IMR-90 (cell line): ENCODE measurements around the gene LAMC2. TPM values are rescaled to one million over a fixed set of nuclear protein-coding genes. Genes with fewer than 3 reads are reported as not detected.

Source experiments
- ATAC-seq: fragments of 200-7000 bp; cut with Tn5 transposase; 2 replicates; pipeline ENCODE4 v1.9.1; 2020; ENCODE audit warnings: low read depth, mild to moderate bottlenecking, moderate library complexity
- BruUV-seq: library from RNA; stranded (reverse); fragments of 400-500 nt; replicated peaks from 2 replicates; lab custom pipeline; 2021; lab: Mats Ljungman, UMichigan
- CTCF ChIA-PET: fragments of 300-600 bp; formaldehyde crosslinking; extraction: SDS; loops from one replicate; lab custom pipeline; 2021; ENCODE audit warnings: antibody characterized with exemption; lab: Yijun Ruan, JAX
- POLR2A ChIA-PET: fragments of 300-600 bp; sonication (Branson Sonifier 250); formaldehyde crosslinking; loops from one replicate; lab custom pipeline; 2022; ENCODE audit warnings: antibody characterized with exemption; ENCODE audit not compliant: unreplicated experiment; lab: Charles Lee
- DNase-seq: peaks from one replicate; pipeline ENCODE4 v3.0.0; 2013
- H2AFZ ChIP-seq: replicated peaks from 2 replicates; pipeline ENCODE3; 2013; ENCODE audit warnings: low read length, mild to moderate bottlenecking; ENCODE audit not compliant: poor library complexity
- H2AK5ac ChIP-seq: 2 replicates; pipeline ENCODE4 v1.6.1; 2013; ENCODE audit warnings: low read depth, low read length, inconsistent platforms
- H2AK9ac ChIP-seq: replicated peaks from 2 replicates; pipeline ENCODE3; 2013; ENCODE audit warnings: mild to moderate bottlenecking, low read depth, low read length, moderate library complexity; ENCODE audit not compliant: poor library complexity
- H2BK120ac ChIP-seq: 2 replicates; pipeline ENCODE4 v1.6.1; 2013; ENCODE audit warnings: low read depth, low read length, inconsistent platforms
- H2BK15ac ChIP-seq: 3 replicates; pipeline ENCODE4 v1.6.1; 2013; ENCODE audit warnings: low read depth, low read length, inconsistent platforms
- H2BK20ac ChIP-seq: 2 replicates; pipeline ENCODE4 v1.6.1; 2013; ENCODE audit warnings: low read depth, mild to moderate bottlenecking, inconsistent platforms, low read length, moderate library complexity
- H2BK5ac ChIP-seq: 2 replicates; pipeline ENCODE4 v1.6.1; 2013; ENCODE audit warnings: mild to moderate bottlenecking, low read depth, low read length, inconsistent platforms; ENCODE audit not compliant: poor library complexity, severe bottlenecking
- H3K14ac ChIP-seq: replicated peaks from 2 replicates; pipeline ENCODE4 v1.6.1; 2013; ENCODE audit warnings: low read depth, low read length, inconsistent platforms
- H3K18ac ChIP-seq: 2 replicates; pipeline ENCODE4 v1.6.1; 2013; ENCODE audit warnings: low read depth, low read length, control low read depth
- H3K23ac ChIP-seq: 2 replicates; pipeline ENCODE4 v1.6.1; 2013; ENCODE audit warnings: low read depth, low read length, inconsistent platforms
- H3K27ac ChIP-seq: 2 replicates; pipeline ENCODE4 v1.5.1; 2013; ENCODE audit warnings: mild to moderate bottlenecking, control low read depth, low read length; ENCODE audit not compliant: insufficient read depth
- H3K27me3 ChIP-seq: 2 replicates; pipeline ENCODE4 v1.6.1; 2013; ENCODE audit warnings: low read length; ENCODE audit not compliant: control insufficient read depth, insufficient read depth
- H3K36me3 ChIP-seq: 2 replicates; pipeline ENCODE4 v1.6.1; 2013; ENCODE audit warnings: low read length, mixed read lengths; ENCODE audit not compliant: control insufficient read depth, insufficient read depth
- H3K4ac ChIP-seq: 2 replicates; pipeline ENCODE4 v1.6.1; 2013; ENCODE audit warnings: low read depth, low read length, inconsistent platforms
- H3K4me1 ChIP-seq: 2 replicates; pipeline ENCODE4 v1.6.1; 2013; ENCODE audit warnings: low read length, mixed read lengths; ENCODE audit not compliant: control insufficient read depth, insufficient read depth
- H3K4me2 ChIP-seq: 2 replicates; pipeline ENCODE4 v1.6.1; 2013; ENCODE audit warnings: low read depth, mild to moderate bottlenecking, control low read depth, low read length, moderate library complexity
- H3K4me3 ChIP-seq: 2 replicates; pipeline ENCODE4 v1.5.1; 2013; ENCODE audit warnings: low read depth, mild to moderate bottlenecking, control low read depth, low read length, moderate library complexity; ENCODE audit not compliant: insufficient read depth
- H3K56ac ChIP-seq: 2 replicates; pipeline ENCODE4 v1.6.1; 2013; ENCODE audit warnings: low read length, inconsistent platforms; ENCODE audit not compliant: insufficient read depth; ENCODE audit errors: extremely low read depth
- H3K79me1 ChIP-seq, 2 experiments: 2 replicates each; pipeline ENCODE4 v1.6.1; 2013; ENCODE audit warnings: low read length in 2 of 2, inconsistent platforms in 1 of 2, low read depth in 1 of 2
- H3K9ac ChIP-seq: 2 replicates; pipeline ENCODE4 v1.6.1; 2013; ENCODE audit warnings: low read depth, low read length, control low read depth
- H3K9me1 ChIP-seq: 2 replicates; pipeline ENCODE4 v1.6.1; 2013; ENCODE audit warnings: low read length, inconsistent platforms; ENCODE audit not compliant: insufficient read depth
- H3K9me3 ChIP-seq: 2 replicates; pipeline ENCODE4 v1.6.1; 2013; ENCODE audit warnings: low read length; ENCODE audit not compliant: control insufficient read depth, insufficient read depth
- H4K20me1 ChIP-seq: 2 replicates; pipeline ENCODE4 v1.6.1; 2013; ENCODE audit warnings: low read length, inconsistent platforms; ENCODE audit not compliant: insufficient read depth
- H4K5ac ChIP-seq: 2 replicates; pipeline ENCODE4 v1.6.1; 2013; ENCODE audit warnings: mild to moderate bottlenecking, low read depth, low read length, control low read depth
- H4K8ac ChIP-seq, 2 experiments: 2 replicates each; pipeline ENCODE4 v1.6.1; 2013; ENCODE audit warnings: low read depth in 2 of 2, low read length in 2 of 2, control low read depth in 1 of 2, inconsistent platforms in 1 of 2
- H4K91ac ChIP-seq: 2 replicates; pipeline ENCODE4 v1.6.1; 2013; ENCODE audit warnings: low read depth, low read length, inconsistent platforms; ENCODE audit not compliant: insufficient read depth
- BHLHE40 ChIP-seq: fragments of 150-350 bp; IDR thresholded peaks from 2 replicates; pipeline ENCODE4 v1.6.1; 2016; ENCODE audit warnings: mild to moderate bottlenecking, low read depth, low read length
- CEBPB ChIP-seq: IDR thresholded peaks from 2 replicates; pipeline ENCODE4 v1.6.1; 2012; ENCODE audit warnings: low read depth, low read length, improper control_type of control experiment
- CHD1 ChIP-seq: IDR thresholded peaks from 2 replicates; pipeline ENCODE4 v1.6.1; 2012; ENCODE audit warnings: low read depth, low read length, improper control_type of control experiment
- ELK1 ChIP-seq: fragments of 150-350 bp; IDR thresholded peaks from 2 replicates; pipeline ENCODE4 v1.6.1; 2016; ENCODE audit warnings: low read depth, mild to moderate bottlenecking, low read length, moderate library complexity, borderline replicate concordance
- FOS ChIP-seq: fragments of 150-350 bp; IDR thresholded peaks from 2 replicates; pipeline ENCODE4 v1.6.1; 2016; ENCODE audit warnings: low read depth, low read length
- MAFK ChIP-seq: IDR thresholded peaks from 2 replicates; pipeline ENCODE4 v1.6.1; 2012; ENCODE audit warnings: low read depth, low read length, improper control_type of control experiment
- MAZ ChIP-seq: IDR thresholded peaks from 2 replicates; pipeline ENCODE4 v1.6.1; 2012; ENCODE audit warnings: low read depth, mild to moderate bottlenecking, low read length, improper control_type of control experiment, moderate library complexity, borderline replicate concordance
- NFE2L2 ChIP-seq: fragments of 150-350 bp; IDR thresholded peaks from 2 replicates; pipeline ENCODE4 v1.6.1; 2016; ENCODE audit warnings: low read depth, mild to moderate bottlenecking, low read length
- RAD21 ChIP-seq: IDR thresholded peaks from 2 replicates; pipeline ENCODE4 v1.6.1; 2012; ENCODE audit warnings: low read length, improper control_type of control experiment
- RCOR1 ChIP-seq: IDR thresholded peaks from 2 replicates; pipeline ENCODE4 v1.6.1; 2012; ENCODE audit warnings: mild to moderate bottlenecking, low read length, improper control_type of control experiment; ENCODE audit not compliant: insufficient replicate concordance
- RFX5 ChIP-seq: IDR thresholded peaks from 2 replicates; pipeline ENCODE4 v1.8.0; 2012; ENCODE audit warnings: low read depth, mild to moderate bottlenecking, low read length, moderate library complexity
- SMC3 ChIP-seq: fragments of 150-350 bp; IDR thresholded peaks from 2 replicates; pipeline ENCODE4 v1.6.1; 2016; ENCODE audit warnings: low read depth, mild to moderate bottlenecking, antibody characterized with exemption, low read length, moderate library complexity
- USF2 ChIP-seq: fragments of 150-350 bp; IDR thresholded peaks from 2 replicates; pipeline ENCODE4 v1.6.1; 2017; ENCODE audit warnings: mild to moderate bottlenecking, antibody characterized with exemption, low read length, low read depth
- whole genome bisulfite sequencing, 2 experiments: methylation state at CpG; one replicate each; pipeline versions ENCODE4 v1.1.5 to v1.1.7; 2013; ENCODE audit warnings: missing lambda C conversion rate in 2 of 2; ENCODE audit not compliant: insufficient read length in 1 of 2; ENCODE audit errors: extremely low coverage in 2 of 2; 5-methylcytosine and 5-hydroxymethylcytosine counted together
- dilution Hi-C: fragments of 300-500 bp; cut with HindIII; formaldehyde crosslinking; loops from one replicate; pipeline ENCODE4 v1.14.3; 2018; ENCODE audit warnings: low sequenced_read_pairs; ENCODE audit not compliant: unreplicated experiment
- in situ Hi-C: fragments of 300-500 bp; cut with MboI; formaldehyde crosslinking; loops from 3 replicates; pipeline ENCODE4 v1.14.3; 2019; ENCODE audit warnings: low sequenced_read_pairs, inconsistent platforms, mixed read lengths
- intact Hi-C: fragments of 100-400 bp; cut with micrococcal nuclease; formaldehyde crosslinking; loops from 2 replicates; pipeline ENCODE4 v1.10.0; 2022
- polyA plus RNA-seq, 3 experiments: library from polyadenylated mRNA; depleted of rRNA; stranded (reverse); fragments of >200 nt; gene quantifications; 2 replicates each; pipeline ENCODE4 v1.2.3, GENCODE V29; 2012; ENCODE audit warnings: low replicate concordance in 1 of 3
- total RNA-seq: library from RNA; depleted of rRNA; stranded (reverse); fragments of >200 nt; gene quantifications from 2 replicates; pipeline ENCODE4 v1.2.3, GENCODE V29; 2012

LAMC2 gene
- total and polyA plus RNA-seq, 2 of the 4 experiments (the other 2 are of a cell fraction) = 2.3 to 2.8 TPM

- no peak overlapping the region for H3K18ac ChIP-seq
- no peak overlapping the region for H2AFZ ChIP-seq
- H2BK15ac ChIP-seq = no peak overlapping the region
- no peaks in the 10 kb centered on the region for H4K20me1 ChIP-seq
- BruUV-seq = no TSS peak
- H3K27me3 ChIP-seq = no peaks in the 10 kb centered on the region
- H3K4ac ChIP-seq = no peak overlapping the region
- no peak overlapping the region for H4K91ac ChIP-seq
- no peak overlapping the region for H3K4me3 ChIP-seq
- H3K9me1 ChIP-seq = peaks cover 5% of the 10 kb centered on the region
- no peak overlapping the region for H3K4me2 ChIP-seq
- in situ Hi-C loops = loop anchor here (25.0 kb wide), 1 partner anchor 279 kb away; the partner anchor contains the start of gene SHCBP1L
- TF ChIP-seq RFX5 = no peak
- no peak for TF ChIP-seq MAZ
- no peak for TF ChIP-seq RAD21
- no peak for TF ChIP-seq NFE2L2
- TF ChIP-seq BHLHE40 = no peak
- TF ChIP-seq SMC3 = no peak
- TF ChIP-seq ELK1 = no peak
- TF ChIP-seq RCOR1 = no peak
- no peak for TF ChIP-seq USF2
- no peak for TF ChIP-seq FOS
- TF ChIP-seq CEBPB = no peak
- no peak for TF ChIP-seq MAFK
- no peak for TF ChIP-seq CHD1
- H3K27ac ChIP-seq = no peak overlapping the region
- no peak for DNase-seq
- no peaks in the 10 kb centered on the region for H3K36me3 ChIP-seq
- intact Hi-C loops = no loop called here
- no peak overlapping the region for H2BK120ac ChIP-seq
- no peak; the same call in 1 of the 2 replicates for ATAC-seq
- no peak overlapping the region for H2BK20ac ChIP-seq
- ChIA-PET POLR2A (no interaction called here), CTCF (interaction anchor here (0.9 kb wide), 1 partner anchor 27 kb away, joined by 6 read pairs; no protein-coding TSS in a partner anchor)
- H3K9me3 ChIP-seq = no peaks in the 10 kb centered on the region
- H3K14ac ChIP-seq = no peak overlapping the region
- H2AK5ac ChIP-seq = no peak overlapping the region
- no peak overlapping the region for H2BK5ac ChIP-seq
- no peak overlapping the region for H3K23ac ChIP-seq
- no CpG with 5 or more reads among the region's 3 CpGs for WGBS, 2 experiments
- dilution Hi-C loops = no loop called here
- H2AK9ac ChIP-seq = no peak overlapping the region
- no peak overlapping the region for H4K5ac ChIP-seq
- no peaks in the 10 kb centered on the region for H3K79me1 ChIP-seq
- peaks cover 4% of the 10 kb centered on the region; the same call in 1 of the 2 replicates for H3K4me1 ChIP-seq
- H4K8ac ChIP-seq = no peak overlapping the region
- H3K56ac ChIP-seq = no peak overlapping the region
- no peak overlapping the region for H3K9ac ChIP-seq
Measured at GRCh38 chr1:183241471-183241870, 55.4 kb downstream of the LAMC2 start.
